ENCODE measurements around the gene ZNF385B. TPM values are rescaled to one million over a fixed set of nuclear protein-coding genes. Genes with fewer than 3 reads are reported as not detected.

The ZNF385B gene
- total RNA-seq, 1 experiment from 2014 or later, result 0.33 TPM

DNA sequence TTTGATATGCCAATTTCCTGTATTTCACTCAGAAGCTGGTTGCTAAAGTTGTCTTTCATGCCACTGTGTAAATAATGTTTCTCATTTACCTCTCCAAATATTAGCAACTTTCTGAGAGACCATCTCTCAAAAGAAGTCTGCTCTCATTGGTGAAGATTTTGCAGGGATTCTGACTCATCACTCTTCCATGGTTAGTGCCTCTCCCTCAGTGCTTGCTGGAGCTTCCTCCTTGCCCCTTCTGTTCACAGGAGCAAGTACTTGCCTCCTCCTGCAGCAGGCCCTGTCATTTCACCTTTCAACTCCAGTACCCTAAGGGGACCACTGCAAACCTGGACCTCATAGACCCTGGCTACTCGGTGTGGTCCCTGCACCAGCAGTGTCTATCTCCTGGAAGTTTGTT, 168.8 kb downstream of the ZNF385B start:
- ChIA-PET POLR2A (no interaction called here), CTCF (no interaction called here)
- Mint-ChIP-seq H3K4me1 (ENCODE audit: insufficient read depth, unreplicated experiment) (peaks cover 12% of the 10 kb centered on the region), H3K27ac (ENCODE audit: low read depth, unreplicated experiment) (peak overlapping the region; percentile 8), H3K36me3 (ENCODE audit: insufficient read depth, unreplicated experiment) (no peaks in the 10 kb centered on the region), H3K4me3 (ENCODE audit: unreplicated experiment) (no peak overlapping the region), H3K27me3 (ENCODE audit: insufficient read depth, unreplicated experiment) (no peaks in the 10 kb centered on the region), H3K9me3 (ENCODE audit: unreplicated experiment) (no peaks in the 10 kb centered on the region)
- intact Hi-C loops (cut with micrococcal nuclease), result no loop called here
- DNase-seq (ENCODE audit: unreplicated experiment), result peak; percentile 17
- TF ChIP-seq CTCF (IDR thresholded peaks at IDR 0.05; ENCODE audit: unreplicated experiment), result no peak
- no TSS peak for BruUV-seq (replicated peaks)

- no TSS peak for BruUV-seq (replicated peaks)
- Mint-ChIP-seq H3K4me1 (ENCODE audit: insufficient read depth, unreplicated experiment) (peaks cover 15% of the 10 kb centered on the region), H3K4me3 (ENCODE audit: unreplicated experiment) (no peak overlapping the region), H3K9me3 (ENCODE audit: unreplicated experiment) (no peaks in the 10 kb centered on the region), H3K36me3 (ENCODE audit: insufficient read depth, unreplicated experiment) (no peaks in the 10 kb centered on the region), H3K27ac (ENCODE audit: low read depth, unreplicated experiment) (peak overlapping the region; percentile 8), H3K27me3 (ENCODE audit: insufficient read depth, unreplicated experiment) (no peaks in the 10 kb centered on the region)
- no peak for DNase-seq (ENCODE audit: unreplicated experiment)
- no peak for TF ChIP-seq CTCF (IDR thresholded peaks at IDR 0.05; ENCODE audit: unreplicated experiment)
- CTCF ChIA-PET, result no interaction called here
- POLR2A ChIA-PET, result no interaction called here
- intact Hi-C loops (cut with micrococcal nuclease), result no loop called here
Measured at GRCh38 chr2:179692043-179692442, 169.4 kb downstream of the ZNF385B start.

DNA sequence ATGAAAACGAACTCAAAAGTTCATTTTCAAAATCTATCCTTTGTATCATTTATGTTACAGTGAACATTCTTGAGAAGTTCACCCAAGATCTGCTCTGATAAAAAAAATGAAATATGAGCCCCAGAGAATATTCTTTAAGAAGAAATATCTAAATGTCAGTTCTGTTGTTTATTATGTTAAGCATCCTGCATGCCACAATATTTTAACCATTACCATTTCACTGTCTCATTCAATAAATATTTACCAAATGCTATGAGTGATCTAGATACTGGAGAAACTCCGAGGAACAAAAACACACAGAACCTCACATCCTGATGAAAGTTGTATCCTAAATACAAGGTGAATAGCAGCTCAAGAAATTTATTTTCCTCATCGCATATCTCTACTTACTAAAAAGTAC, 170.2 kb downstream of the ZNF385B start:
- Mint-ChIP-seq H3K27me3 (ENCODE audit: insufficient read depth, unreplicated experiment) (no peaks in the 10 kb centered on the region), H3K4me3 (ENCODE audit: unreplicated experiment) (no peak overlapping the region), H3K9me3 (ENCODE audit: unreplicated experiment) (no peaks in the 10 kb centered on the region), H3K36me3 (ENCODE audit: insufficient read depth, unreplicated experiment) (no peaks in the 10 kb centered on the region), H3K27ac (ENCODE audit: low read depth, unreplicated experiment) (no peak overlapping the region), H3K4me1 (ENCODE audit: insufficient read depth, unreplicated experiment) (peaks cover 19% of the 10 kb centered on the region)
- intact Hi-C loops (cut with micrococcal nuclease), result no loop called here
- no peak for DNase-seq (ENCODE audit: unreplicated experiment)
- TF ChIP-seq CTCF (IDR thresholded peaks at IDR 0.05; ENCODE audit: unreplicated experiment), result no peak
- BruUV-seq (replicated peaks), result no TSS peak
- CTCF ChIA-PET, result no interaction called here
- POLR2A ChIA-PET, result no interaction called here

DNA sequence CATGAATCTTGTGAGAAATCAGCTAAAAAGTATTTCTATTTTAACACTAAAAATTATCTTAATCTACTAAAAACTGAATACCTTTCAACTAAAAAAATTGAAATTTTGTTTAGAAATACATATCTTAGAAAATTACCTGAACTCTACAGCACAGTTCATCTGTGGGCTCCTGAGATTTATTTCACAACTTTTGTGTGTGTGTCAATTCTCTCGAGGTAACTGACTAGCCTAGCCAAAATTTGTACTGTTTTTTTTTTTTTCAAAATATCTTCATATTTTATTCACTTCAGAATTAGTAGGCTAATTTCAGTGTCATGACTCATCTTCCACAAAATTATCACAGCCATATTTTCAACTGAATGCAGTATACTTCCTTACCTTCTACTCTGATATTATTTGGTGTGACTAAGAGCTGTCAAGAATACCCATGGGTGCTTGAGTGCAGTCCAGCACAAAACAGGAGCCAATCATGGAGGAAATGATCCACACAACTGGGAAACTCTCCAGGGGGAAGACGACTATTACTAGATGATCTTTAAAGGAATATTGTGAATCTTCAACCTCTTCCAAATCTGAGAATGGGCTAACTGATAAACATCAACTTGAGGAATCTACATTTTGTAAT, 174.6 kb downstream of the ZNF385B start:
- no peak overlapping the region for H3K27ac Mint-ChIP-seq (ENCODE audit: low read depth, unreplicated experiment)
- no peaks in the 10 kb centered on the region for H3K27me3 Mint-ChIP-seq (ENCODE audit: insufficient read depth, unreplicated experiment)
- intact Hi-C loops (cut with micrococcal nuclease), result no loop called here
- peaks cover 7% of the 10 kb centered on the region for H3K4me1 Mint-ChIP-seq (ENCODE audit: insufficient read depth, unreplicated experiment)
- no peaks in the 10 kb centered on the region for H3K36me3 Mint-ChIP-seq (ENCODE audit: insufficient read depth, unreplicated experiment)
- no TSS peak for BruUV-seq (replicated peaks)
- ChIA-PET CTCF (no interaction called here), POLR2A (no interaction called here)
- no peak overlapping the region for H3K4me3 Mint-ChIP-seq (ENCODE audit: unreplicated experiment)
- no peak for TF ChIP-seq CTCF (IDR thresholded peaks at IDR 0.05; ENCODE audit: unreplicated experiment)
- H3K9me3 Mint-ChIP-seq (ENCODE audit: unreplicated experiment), result no peaks in the 10 kb centered on the region
- DNase-seq (ENCODE audit: unreplicated experiment), result peak; percentile 42

All from MCF 10A (cell line).